Upper lobe of left lung (tissue), 4 donors: ENCODE data around the gene LTBP1.

ENCODE experiments used
- CTCF ChIP-seq, 6 experiments: fragments of 450-650 bp in 4 of 6; fragments of 200-600 bp in 2 of 6; sonication (generic) in 2 of 6; IDR thresholded peaks; one replicate each; pipeline ENCODE4 v1.5.1; 2016 to 2019; ENCODE audit warnings: antibody characterized with exemption in 6 of 6
- POLR2A ChIP-seq, 4 donors: fragments of 450-650 bp; IDR thresholded peaks; one replicate each; pipeline ENCODE4 v1.5.1; 2016 to 2017; ENCODE audit warnings: antibody characterized with exemption in 4 of 4, mild to moderate bottlenecking in 2 of 4
- POLR2AphosphoS5 ChIP-seq, 2 donors: sonication (generic); formaldehyde crosslinking; IDR thresholded peaks; one replicate each; pipeline ENCODE4 v1.5.1; 2017; ENCODE audit warnings: antibody characterized with exemption in 2 of 2

- no peak for TF ChIP-seq POLR2AphosphoS5 (IDR thresholded peaks at IDR 0.05)
- TF ChIP-seq CTCF (IDR thresholded peaks at IDR 0.05): no peak
- no peak for TF ChIP-seq POLR2A (IDR thresholded peaks at IDR 0.05)
Observed at GRCh38 chr2:32932825-32933755, 13.7 kb upstream of the LTBP1 start.
